GM21576 (cell line): ENCODE data around the gene CDHR4.
A peak's percentile ranks its signal among the peaks of the same experiment; 100 is the strongest.
"Not testable (repeated sequence)": the region's sequence is repeated elsewhere in the genome, so short reads cannot be mapped to it uniquely, and the experiment has no call there.

Source experiments
- ATAC-seq: cut with Tn5 transposase; IDR thresholded peaks from one replicate; pipeline ENCODE4 v1.9.1; 2021; ENCODE audit warnings: mild to moderate bottlenecking, moderate library complexity; ENCODE audit not compliant: unreplicated experiment

Gene CDHR4

GRCh38 chr3:49799761-49800160 is at the start of gene CDHR4:
TSS of gene CDHR4 (minus strand) at chr3:49799873. CDS start at chr3:49799812, 61 bp downstream.
- no peak for ATAC-seq

GRCh38 chr3:49845694-49846093 is 46.0 kb upstream of the CDHR4 start:
- ATAC-seq: no peak

DNA sequence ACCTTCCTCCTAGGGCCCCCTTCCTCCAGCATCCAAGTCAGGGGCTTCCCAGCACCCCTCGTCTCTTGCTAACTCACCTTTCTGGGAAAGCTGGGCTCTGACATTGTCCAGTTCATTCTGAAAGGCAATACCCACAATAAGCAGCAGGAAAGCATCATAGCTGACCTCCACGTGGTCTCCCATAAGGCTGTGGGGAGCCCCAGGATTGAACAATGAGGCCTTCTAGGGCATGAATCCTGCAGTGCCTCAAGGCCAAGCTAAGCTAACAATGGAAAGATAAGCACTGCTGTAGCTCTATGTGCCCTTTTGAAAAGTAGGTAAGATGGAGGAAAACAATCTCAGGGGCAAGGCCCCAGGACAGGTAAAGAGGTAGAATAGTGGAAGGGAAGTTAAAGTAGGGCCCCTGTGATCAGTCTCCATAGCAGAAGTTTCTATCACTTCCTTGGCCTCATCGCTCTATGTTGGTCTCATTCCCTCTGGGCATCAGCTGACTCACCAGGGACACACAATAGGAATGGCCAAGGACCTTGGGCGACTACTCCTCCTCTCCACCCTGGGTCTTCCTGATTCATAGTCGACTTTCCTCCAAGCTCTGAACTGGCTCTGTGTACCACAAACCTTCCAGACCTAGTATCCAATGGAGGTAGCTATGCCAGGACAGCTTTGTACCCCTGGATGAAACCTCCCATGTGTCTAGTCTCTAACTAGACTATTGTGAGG is 45.0 kb upstream of the CDHR4 start:
- ATAC-seq: no peak

GRCh38 chr3:49842843-49843517 is 43.3 kb upstream of the CDHR4 start:
- no peak for ATAC-seq

- ATAC-seq: no peak
Measured at GRCh38 chr3:49841806-49842205, 42.1 kb upstream of the CDHR4 start.

DNA sequence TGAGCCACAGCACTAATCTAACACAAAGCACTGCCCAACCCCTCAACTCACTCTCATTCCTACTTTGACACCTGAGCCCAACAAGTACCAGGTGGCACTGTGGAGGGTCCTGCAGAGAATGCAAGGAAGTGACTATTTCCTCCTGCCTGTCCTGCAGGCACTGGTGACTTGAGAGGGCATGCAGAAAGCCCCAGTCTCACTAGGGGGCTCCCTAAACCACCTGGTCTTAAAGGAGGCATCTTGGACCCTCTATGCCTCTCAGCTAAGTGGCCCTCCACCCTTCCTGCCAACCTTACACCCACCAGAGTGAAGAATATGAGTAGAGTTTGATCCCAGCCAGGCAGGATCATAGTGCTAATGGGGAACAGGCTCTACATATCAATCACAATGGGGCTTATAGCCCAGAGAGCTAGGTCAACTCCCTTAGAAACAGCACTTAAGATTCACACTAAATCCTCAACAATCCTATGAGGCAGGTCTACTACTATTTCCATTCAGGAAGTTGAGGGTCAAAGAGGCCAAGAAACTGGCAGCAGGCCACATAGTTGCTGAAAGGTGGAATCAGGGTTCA is 41.5 kb upstream of the CDHR4 start:
- no peak for ATAC-seq

DNA sequence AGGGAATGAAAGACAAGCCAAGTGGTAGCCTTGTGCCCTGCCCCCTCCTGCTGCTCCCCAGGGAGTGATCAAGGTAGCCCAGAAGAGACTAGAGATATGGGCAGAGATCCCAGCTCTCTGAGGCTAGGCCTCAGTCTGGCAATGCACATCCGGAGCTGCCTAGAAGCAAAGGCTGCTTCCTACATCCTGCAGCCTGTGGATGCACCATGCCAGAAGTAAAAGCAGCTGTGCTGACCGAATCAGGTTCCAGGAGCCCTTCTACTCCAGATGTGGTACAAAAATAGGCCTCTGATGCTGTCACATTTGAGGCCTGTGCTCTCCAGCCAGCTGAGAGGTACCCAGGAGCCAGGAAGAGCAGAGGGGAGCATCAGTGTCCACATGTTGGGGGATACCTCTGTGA is 40.7 kb upstream of the CDHR4 start:
- ATAC-seq: no peak

GRCh38 chr3:49839193-49839809 is 39.6 kb upstream of the CDHR4 start:
- ATAC-seq: no peak

DNA sequence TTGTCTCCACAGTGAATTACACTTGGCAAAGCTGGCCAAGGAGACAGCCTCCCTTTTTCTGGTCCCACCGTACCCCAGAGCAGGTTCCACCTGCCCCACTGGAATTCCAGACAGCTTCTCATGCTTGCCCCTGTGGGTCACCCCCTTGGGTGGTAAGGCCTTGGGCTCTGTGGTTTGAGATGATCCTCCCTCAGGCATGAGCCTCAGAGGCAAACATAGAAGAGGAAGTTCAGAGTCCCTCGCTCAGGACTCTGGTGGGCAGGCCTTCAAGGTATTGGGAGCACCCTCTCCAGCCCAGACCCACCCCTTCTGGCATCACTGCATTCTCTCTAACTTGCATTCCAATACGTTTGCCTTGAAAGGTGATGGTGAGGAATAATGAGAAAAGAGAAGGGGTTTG is 31.7 kb upstream of the CDHR4 start:
- no peak for ATAC-seq

- ATAC-seq: no peak
Measured at GRCh38 chr3:49826016-49826415, 26.3 kb upstream of the CDHR4 start.

GRCh38 chr3:49823131-49823530 is 23.5 kb upstream of the CDHR4 start:
- ATAC-seq: not testable (repeated sequence)

DNA sequence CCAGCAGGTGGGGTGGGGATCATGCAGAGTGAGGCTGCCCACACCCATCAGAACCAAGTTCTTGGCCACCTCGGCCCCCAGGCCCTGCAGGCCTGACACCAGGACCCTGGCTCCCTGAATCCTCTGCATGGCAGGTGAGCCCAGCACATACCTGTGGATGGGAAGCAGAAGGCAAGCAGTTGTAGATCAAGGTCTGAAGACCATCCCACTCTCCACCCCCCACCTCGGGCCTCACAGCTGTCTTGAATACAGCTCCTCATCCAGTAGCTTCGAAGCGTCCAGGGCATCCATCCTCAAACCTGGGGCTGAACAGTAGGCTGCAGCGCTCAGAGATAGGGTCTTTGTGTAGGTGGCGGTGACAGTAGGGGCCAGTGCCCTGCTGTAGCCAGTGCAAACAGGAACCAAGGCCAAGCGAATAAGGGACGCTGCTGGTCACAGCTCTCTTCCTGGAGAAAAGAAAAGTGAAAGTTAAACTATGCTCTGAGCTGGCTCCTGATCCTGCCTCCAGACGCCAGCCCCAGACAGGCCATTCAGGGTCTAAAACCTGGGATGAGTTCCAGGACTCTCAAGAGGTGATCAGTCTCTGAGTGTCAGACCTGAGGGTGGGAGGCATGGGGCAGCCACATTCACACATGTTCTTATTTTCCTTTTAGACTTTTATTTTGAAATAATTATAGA is 14.0 kb upstream of the CDHR4 start, which contains the start of gene UBA7:
UBA7 (minus strand) TSS at position 457 of the 678 bp plus-strand sequence; CDS start at position 291, 166 bp downstream.
- peak; percentile 78 for ATAC-seq

GRCh38 chr3:49812916-49813496 is 13.3 kb upstream of the CDHR4 start:
- no peak for ATAC-seq

- ATAC-seq: no peak
Measured at GRCh38 chr3:49807431-49808114, 7.9 kb upstream of the CDHR4 start.

DNA sequence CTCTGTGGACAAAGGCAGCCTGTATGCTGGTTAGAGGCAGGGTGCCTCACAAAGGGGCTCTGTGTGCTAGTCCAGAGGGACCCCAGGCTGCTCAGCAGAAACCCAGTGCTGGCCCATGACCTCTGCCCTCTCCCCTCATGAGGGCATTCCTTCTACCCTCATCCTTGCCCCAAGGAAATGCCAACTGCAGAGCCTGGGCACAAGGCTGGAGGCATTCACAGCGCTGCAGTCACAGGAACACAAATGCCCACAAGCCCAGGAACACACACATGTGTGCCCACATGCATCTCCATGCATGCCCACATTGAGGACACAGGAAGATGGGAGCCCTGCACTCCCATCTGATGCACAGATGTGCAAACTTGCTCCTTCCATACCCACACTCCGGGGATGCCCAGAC is 7.2 kb upstream of the CDHR4 start:
- ATAC-seq: no peak

DNA sequence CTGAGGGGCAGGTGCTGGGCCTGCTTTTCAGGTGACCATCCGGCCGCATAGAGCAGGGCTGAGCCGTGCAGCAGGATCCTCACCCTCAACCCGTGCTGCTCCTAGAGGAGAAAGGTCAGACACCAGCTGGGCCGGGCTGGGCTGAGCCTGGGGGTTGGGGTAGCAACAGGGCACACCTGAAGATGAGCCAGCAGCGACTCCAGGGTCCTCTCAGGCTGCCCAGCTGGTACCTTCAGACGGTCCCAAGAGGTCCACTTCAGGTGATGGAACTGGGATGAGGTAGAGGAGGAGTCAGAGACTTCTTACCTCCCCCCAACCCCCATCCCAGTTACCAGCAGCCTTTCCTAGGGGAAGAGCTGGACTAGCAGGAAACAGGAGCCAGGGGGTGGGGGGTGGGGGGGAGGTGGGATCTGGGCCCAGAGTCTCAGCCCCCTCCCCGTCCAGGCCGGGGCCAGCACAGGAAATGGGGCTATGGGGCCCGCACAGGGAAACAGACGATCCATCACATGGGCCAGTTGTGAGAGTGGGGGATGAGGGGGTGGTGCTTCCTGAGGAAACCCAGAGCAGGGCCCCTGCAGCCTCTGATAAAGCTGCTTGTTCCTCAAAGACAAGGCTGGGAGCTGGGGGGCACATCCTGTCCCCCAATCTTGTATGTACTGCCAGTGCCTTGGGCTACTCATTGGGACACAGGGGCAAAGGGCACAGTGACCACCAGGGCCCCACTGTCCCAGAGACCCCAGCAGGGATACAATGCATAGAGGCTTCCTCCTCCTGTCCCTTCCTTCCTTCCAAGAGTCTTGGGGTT is 6.4 kb upstream of the CDHR4 start:
- ATAC-seq: no peak

GRCh38 chr3:49805367-49805782 is 5.7 kb upstream of the CDHR4 start:
- no peak for ATAC-seq

DNA sequence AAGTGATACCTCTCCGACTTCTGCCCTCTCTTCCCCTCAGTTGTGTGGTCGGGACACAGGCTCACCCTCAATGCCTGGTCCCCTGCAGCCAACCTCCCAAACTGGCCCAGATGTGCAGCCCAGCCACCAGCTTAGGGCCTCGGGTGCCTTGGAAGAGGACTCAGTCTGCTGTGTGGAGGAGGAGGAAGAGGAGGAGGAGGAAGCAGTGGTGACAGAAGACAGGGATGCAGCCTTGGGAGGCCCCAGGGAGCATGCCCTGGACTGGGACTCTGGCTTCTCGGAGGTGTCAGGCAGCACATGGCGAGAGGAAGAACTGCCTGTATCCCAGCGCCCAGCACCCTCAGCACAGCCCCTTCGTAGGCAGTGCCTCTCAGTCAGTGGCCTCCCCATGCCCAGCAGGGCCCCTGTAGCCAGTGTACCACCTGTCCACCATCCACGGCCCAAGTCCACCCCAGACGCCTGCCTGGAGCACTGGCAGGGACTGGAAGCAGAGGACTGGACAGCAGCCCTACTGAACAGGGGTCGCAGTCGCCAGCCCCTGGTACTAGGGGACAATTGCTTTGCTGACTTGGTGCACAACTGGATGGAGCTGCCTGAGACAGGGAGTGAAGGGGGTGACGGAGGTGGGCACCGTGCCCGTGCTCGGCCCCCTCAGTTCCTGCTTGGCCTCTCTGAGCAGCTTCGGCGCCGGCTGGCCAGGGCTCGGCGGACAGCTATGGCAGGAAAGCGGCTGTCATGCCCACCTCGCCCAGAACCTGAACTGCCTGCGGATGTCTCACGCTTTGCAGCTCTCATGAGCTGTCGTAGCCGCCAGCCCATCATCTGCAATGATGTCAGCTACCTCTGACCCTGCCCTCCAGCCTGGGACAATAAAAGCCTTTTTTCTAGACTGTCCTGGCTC is 4.7 kb upstream of the CDHR4 start:
- no peak for ATAC-seq
